OCI-LY7 (cell line): ENCODE results near the gene SPON1.

Experiments
- CTCF ChIP-seq: fragments of 200-600 bp; sonication (generic); conservative IDR thresholded peaks from 2 replicates; pipeline ENCODE4 v1.5.1; 2014; ENCODE audit warnings: mild to moderate bottlenecking, antibody characterized with exemption, low read length, moderate library complexity, mixed read lengths
- EZH2phosphoT487 ChIP-seq: fragments of 200-600 bp; sonication (generic); IDR thresholded peaks from 2 replicates; pipeline ENCODE4 v1.6.1; 2018; ENCODE audit warnings: low read depth, borderline replicate concordance, mild to moderate bottlenecking, mixed run types, antibody characterized with exemption, low read length, moderate library complexity, mixed read lengths

GRCh38 chr11:13963949-13964770 is 1.6 kb downstream of the SPON1 start:
- TF ChIP-seq CTCF (no peak), EZH2phosphoT487 (no peak)
